Osteocyte (in vitro differentiated cells): Measurements from ENCODE around the gene APAF1. TPM values are rescaled to one million over a fixed set of nuclear protein-coding genes. Genes with fewer than 3 reads are reported as not detected.
"Not testable (repeated sequence)": the region's sequence is repeated elsewhere in the genome, so short reads cannot be mapped to it uniquely, and the experiment has no call there.

ENCODE experiments used
- DNase-seq: peaks from one replicate; pipeline ENCODE4 v3.0.0; 2021; ENCODE audit warnings: mixed read lengths; ENCODE audit not compliant: unreplicated experiment; ENCODE audit errors: extremely low spot score
- H3K27ac Mint-ChIP-seq: one replicate; pipeline ENCODE4 v1.8.0; 2021; ENCODE audit warnings: mild to moderate bottlenecking, mixed read lengths; ENCODE audit not compliant: unreplicated experiment
- H3K27me3 Mint-ChIP-seq: one replicate; pipeline ENCODE4 v1.8.0; 2021; ENCODE audit warnings: mixed read lengths; ENCODE audit not compliant: unreplicated experiment
- H3K36me3 Mint-ChIP-seq: one replicate; pipeline ENCODE4 v1.8.0; 2021; ENCODE audit warnings: mixed read lengths; ENCODE audit not compliant: unreplicated experiment
- H3K4me1 Mint-ChIP-seq: one replicate; pipeline ENCODE4 v1.8.0; 2021; ENCODE audit warnings: mixed read lengths; ENCODE audit not compliant: unreplicated experiment
- H3K4me3 Mint-ChIP-seq: one replicate; pipeline ENCODE4 v1.8.0; 2021; ENCODE audit warnings: mild to moderate bottlenecking, moderate library complexity, mixed read lengths; ENCODE audit not compliant: unreplicated experiment
- H3K9me3 Mint-ChIP-seq: one replicate; pipeline ENCODE4 v1.8.0; 2021; ENCODE audit warnings: mixed read lengths; ENCODE audit not compliant: unreplicated experiment
- CTCF ChIP-seq: fragments of 200-600 bp; sonication (generic); IDR thresholded peaks from 2 replicates; pipeline ENCODE4 v1.5.0; 2021; ENCODE audit warnings: antibody characterized with exemption, mild to moderate bottlenecking, moderate library complexity
- total RNA-seq: library from RNA; stranded (reverse); gene quantifications from 2 replicates; pipeline ENCODE4 v1.2.1, GENCODE V29; 2021

Gene APAF1
- total RNA-seq, 1 donor from 2014 or later: 14.4 TPM

DNA sequence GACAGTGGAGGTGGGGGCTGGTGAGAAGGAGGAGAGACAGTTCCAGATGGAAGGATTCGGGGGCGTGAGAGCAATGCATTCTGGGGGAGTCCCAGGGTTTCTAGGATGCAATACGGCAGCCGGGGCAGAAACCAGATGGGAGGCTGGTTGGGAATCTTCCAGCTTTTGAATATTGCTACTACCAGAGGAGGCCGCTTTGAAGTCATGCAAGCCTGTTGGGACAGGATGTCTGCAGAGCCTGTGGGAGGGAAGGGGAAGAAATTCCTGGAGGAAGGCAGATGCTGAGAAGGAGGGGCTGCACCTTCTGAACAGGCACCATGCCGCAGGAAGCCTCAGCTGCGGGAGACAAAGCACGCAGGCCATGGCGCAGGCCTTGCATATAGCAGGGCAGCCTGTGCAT is 105.4 kb downstream of the APAF1 start:
- Mint-ChIP-seq H3K27me3 (peaks cover 4% of the 10 kb centered on the region), H3K36me3 (no peaks in the 10 kb centered on the region), H3K4me3 (no peak overlapping the region), H3K9me3 (no peaks in the 10 kb centered on the region), H3K27ac (no peak overlapping the region), H3K4me1 (peaks cover 14% of the 10 kb centered on the region)
- no peak for TF ChIP-seq CTCF
- DNase-seq: no peak

DNA sequence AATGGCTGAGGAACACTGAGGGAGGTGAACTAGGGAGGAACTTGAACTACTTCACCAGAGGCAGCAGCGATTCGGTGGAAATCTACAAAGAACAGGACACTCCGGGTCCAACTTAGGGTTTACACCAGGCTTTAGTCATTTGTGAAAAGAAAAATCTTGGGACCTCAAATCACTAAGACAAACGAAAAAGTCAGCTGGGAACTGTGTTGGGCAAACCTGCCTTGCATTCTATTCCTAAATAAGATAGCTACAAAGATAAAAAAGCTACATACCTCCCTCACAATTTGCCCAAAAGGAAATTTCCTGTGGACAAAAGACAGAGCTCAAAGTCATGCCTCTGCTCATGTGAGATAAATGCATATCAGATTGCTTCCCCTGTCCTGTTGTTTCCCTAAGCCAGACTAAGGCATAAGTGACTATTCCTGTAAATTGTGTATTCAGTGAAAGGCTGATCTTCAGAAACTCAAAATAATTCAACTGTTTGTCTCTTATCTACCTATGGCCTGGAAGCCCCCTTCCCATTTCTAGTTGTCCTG is 106.6 kb downstream of the APAF1 start:
- no peak for TF ChIP-seq CTCF
- Mint-ChIP-seq H3K36me3 (no peaks in the 10 kb centered on the region), H3K4me1 (peaks cover 18% of the 10 kb centered on the region), H3K9me3 (peaks cover 5% of the 10 kb centered on the region), H3K27me3 (peaks cover 3% of the 10 kb centered on the region), H3K4me3 (no peak overlapping the region), H3K27ac (no peak overlapping the region)
- DNase-seq: no peak

DNA sequence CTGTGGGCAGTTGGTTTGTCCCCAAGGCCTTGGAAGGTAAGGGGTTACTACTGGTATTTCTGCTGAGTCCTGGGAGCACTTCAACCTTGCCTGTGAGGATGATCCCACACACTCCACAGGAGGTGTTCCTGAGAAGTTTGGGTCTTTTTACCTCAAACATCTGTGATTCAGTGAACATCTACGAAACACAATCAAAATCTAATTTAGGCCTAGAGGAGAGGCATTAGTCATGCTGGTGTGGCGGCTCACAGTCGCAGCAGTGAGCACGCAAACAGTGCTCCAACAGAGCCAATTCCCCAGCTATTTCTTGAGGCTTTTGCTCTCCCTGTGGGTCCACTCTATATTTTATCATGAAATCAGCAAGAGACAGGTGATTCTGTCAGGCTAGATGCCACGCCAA is 107.6 kb downstream of the APAF1 start:
- peak overlapping the region; percentile 58 for H3K27ac Mint-ChIP-seq
- H3K36me3 Mint-ChIP-seq: no peaks in the 10 kb centered on the region
- no peak overlapping the region for H3K4me3 Mint-ChIP-seq
- TF ChIP-seq CTCF: no peak
- no peaks in the 10 kb centered on the region for H3K27me3 Mint-ChIP-seq
- no peak for DNase-seq
- peaks cover 18% of the 10 kb centered on the region for H3K4me1 Mint-ChIP-seq
- H3K9me3 Mint-ChIP-seq: peaks cover 5% of the 10 kb centered on the region

DNA sequence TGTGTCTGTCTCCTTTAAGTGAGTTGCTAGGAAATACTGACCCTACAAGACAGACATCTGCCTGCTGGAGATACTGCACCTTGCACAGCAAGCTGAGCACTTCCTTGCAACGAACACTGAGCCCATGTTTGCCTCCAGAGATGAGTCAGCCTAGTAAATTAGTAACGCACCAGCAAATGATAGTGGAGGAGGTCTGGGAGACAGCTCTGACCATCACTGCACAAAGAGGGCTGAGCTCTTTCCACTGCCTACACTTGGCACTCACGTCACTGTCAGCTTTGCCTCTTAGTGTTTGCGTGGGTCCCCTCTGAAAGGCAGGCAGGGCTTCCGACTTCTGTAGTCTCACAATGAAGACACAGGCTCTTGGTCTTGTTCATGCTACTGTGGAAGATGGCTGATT is 109.0 kb downstream of the APAF1 start:
- peaks cover 18% of the 10 kb centered on the region for H3K4me1 Mint-ChIP-seq
- no peaks in the 10 kb centered on the region for H3K27me3 Mint-ChIP-seq
- H3K9me3 Mint-ChIP-seq: peaks cover 5% of the 10 kb centered on the region
- DNase-seq: no peak
- no peak for TF ChIP-seq CTCF
- no peak overlapping the region for H3K27ac Mint-ChIP-seq
- no peaks in the 10 kb centered on the region for H3K36me3 Mint-ChIP-seq
- no peak overlapping the region for H3K4me3 Mint-ChIP-seq

DNA sequence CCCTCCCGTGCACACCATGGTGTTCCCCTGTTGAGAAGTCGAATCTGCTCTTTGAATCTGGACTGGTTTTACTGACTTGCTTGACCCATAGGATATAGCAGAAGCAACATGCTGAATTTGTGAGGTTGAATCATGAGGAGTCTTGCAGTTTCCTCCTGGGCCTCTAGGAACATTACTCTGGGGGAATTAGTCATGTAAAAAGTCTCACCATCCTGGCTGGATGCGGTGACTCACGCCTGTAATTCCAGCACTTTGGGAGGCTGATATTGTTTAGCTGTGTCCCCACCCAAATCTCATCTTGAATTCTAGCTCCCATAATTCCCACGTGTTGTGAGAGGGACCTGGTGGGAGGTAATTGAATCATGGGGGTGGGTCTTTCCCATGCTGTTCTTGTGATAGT is 110.8 kb downstream of the APAF1 start:
- not testable (repeated sequence) for H3K27ac Mint-ChIP-seq, H3K9me3 Mint-ChIP-seq, H3K27me3 Mint-ChIP-seq, H3K4me3 Mint-ChIP-seq, H3K36me3 Mint-ChIP-seq, DNase-seq
- H3K4me1 Mint-ChIP-seq: peaks cover 18% of the 10 kb centered on the region

- no peak for DNase-seq
- Mint-ChIP-seq H3K4me1 (peaks cover 18% of the 10 kb centered on the region), H3K27ac (no peak overlapping the region), H3K4me3 (no peak overlapping the region), H3K9me3 (peaks cover 5% of the 10 kb centered on the region), H3K27me3 (peaks cover 5% of the 10 kb centered on the region), H3K36me3 (no peaks in the 10 kb centered on the region)
- no peak for TF ChIP-seq CTCF
Observed at GRCh38 chr12:98757455-98757854, 112.4 kb downstream of the APAF1 start.
